Hematopoietic multipotent progenitor cell (in vitro differentiated cells): ENCODE results near the gene SAMD8. TPM values are rescaled to one million over a fixed set of nuclear protein-coding genes. Genes with fewer than 3 reads are reported as not detected.
"Not testable (repeated sequence)": the region's sequence is repeated elsewhere in the genome, so short reads cannot be mapped to it uniquely, and the experiment has no call there.

ENCODE experiments used
- DNase-seq, 3 donors: peaks; one replicate each; pipeline ENCODE4 v3.0.0-alpha.2; 2011 to 2015; ENCODE audit warnings: low read depth in 2 of 3, low spot score in 2 of 3
- total RNA-seq: library from RNA; depleted of rRNA; stranded (reverse); fragments of >200 nt; gene quantifications from one replicate; pipeline ENCODE4 v1.2.3, GENCODE V29; 2012

Gene SAMD8
- total RNA-seq, 1 donor: 13.2 TPM

GRCh38 chr10:75210282-75211006 lies 99.0 kb downstream of the SAMD8 start, which contains the start of gene VDAC2:
Gene VDAC2, plus strand, starts transcription at chr10:75210796. Its CDS starts 363 bp downstream, at chr10:75211159.
- DNase-seq: peak; percentile 93 to 99 (median 94)

GRCh38 chr10:75211007-75211691 lies 99.7 kb downstream of the SAMD8 start:
- DNase-seq: peak in 2 of 3 donors; percentile 27 to 35

GRCh38 chr10:75212343-75212742 lies 100.9 kb downstream of the SAMD8 start:
- no peak for DNase-seq

GRCh38 chr10:75220274-75220673 lies 108.8 kb downstream of the SAMD8 start:
- DNase-seq: no peak

- DNase-seq: not testable (repeated sequence)
These were observed 110.0 kb downstream of the SAMD8 start for GRCh38 chr10:75221492-75221891.

- no peak for DNase-seq
These were observed 112.1 kb downstream of the SAMD8 start for GRCh38 chr10:75223507-75223906.

- DNase-seq: no peak
These were observed 114.6 kb downstream of the SAMD8 start for GRCh38 chr10:75226095-75226494.

- DNase-seq: no peak
These were observed 115.2 kb downstream of the SAMD8 start for GRCh38 chr10:75226656-75227055.

GRCh38 chr10:75228278-75228677 lies 116.8 kb downstream of the SAMD8 start:
- DNase-seq: no peak

GRCh38 chr10:75228834-75229233 lies 117.4 kb downstream of the SAMD8 start:
- DNase-seq: no peak

GRCh38 chr10:75229971-75230370 lies 118.5 kb downstream of the SAMD8 start:
- DNase-seq: no peak

- DNase-seq: peak; percentile 83 to 94 (median 88)
These were observed 119.2 kb downstream of the SAMD8 start for GRCh38 chr10:75230600-75231038.

Other genes with a start within 250 kb of the SAMD8 start
- 53.6 TPM for gene VDAC2, start 99.1 kb downstream of the SAMD8 start, total RNA-seq
- 7.3 TPM for gene COMTD1, start 124.3 kb downstream of the SAMD8 start, total RNA-seq